Large intestine (tissue), 3 donors: ENCODE data around the gene GEMIN8. TPM values are rescaled to one million over a fixed set of nuclear protein-coding genes. Genes with fewer than 3 reads are reported as not detected.

Experiments used
- DNase-seq, 2 donors: peaks; one replicate each; pipeline versions ENCODE4 v3.0.0 to v3.0.0-alpha.2; 2013
- H3K27ac ChIP-seq: one replicate; pipeline ENCODE4 v1.5.1; 2013; ENCODE audit warnings: low read length
- H3K27me3 ChIP-seq: 2 replicates; pipeline ENCODE4 v1.6.1; 2013; ENCODE audit warnings: low read length; ENCODE audit not compliant: control insufficient read depth, insufficient read depth
- H3K36me3 ChIP-seq: 2 replicates; pipeline ENCODE4 v1.6.1; 2013; ENCODE audit warnings: low read length; ENCODE audit not compliant: control insufficient read depth, insufficient read depth
- H3K4me1 ChIP-seq: one replicate; pipeline ENCODE4 v1.6.1; 2013; ENCODE audit warnings: low read length; ENCODE audit not compliant: control insufficient read depth, insufficient read depth
- H3K4me3 ChIP-seq: one replicate; pipeline ENCODE4 v1.5.1; 2013; ENCODE audit warnings: low read length
- H3K9me3 ChIP-seq: one replicate; pipeline ENCODE4 v1.6.1; 2013; ENCODE audit warnings: mild to moderate bottlenecking, low read depth, low read length, moderate library complexity; ENCODE audit not compliant: control insufficient read depth
- WGBS: methylation state at CpG from one replicate; pipeline ENCODE4 v1.1.5; 2013; ENCODE audit warnings: low lambda C conversion rate; ENCODE audit not compliant: insufficient coverage; 5-methylcytosine and 5-hydroxymethylcytosine counted together
- polyA plus RNA-seq: library from polyadenylated mRNA; unstranded; fragments of 120-200 nt; gene quantifications from one replicate; pipeline ENCODE4 v1.2.1, GENCODE V29; 2013

The GEMIN8 gene
- polyA plus RNA-seq, 1 donor = 19.6 TPM

DNA sequence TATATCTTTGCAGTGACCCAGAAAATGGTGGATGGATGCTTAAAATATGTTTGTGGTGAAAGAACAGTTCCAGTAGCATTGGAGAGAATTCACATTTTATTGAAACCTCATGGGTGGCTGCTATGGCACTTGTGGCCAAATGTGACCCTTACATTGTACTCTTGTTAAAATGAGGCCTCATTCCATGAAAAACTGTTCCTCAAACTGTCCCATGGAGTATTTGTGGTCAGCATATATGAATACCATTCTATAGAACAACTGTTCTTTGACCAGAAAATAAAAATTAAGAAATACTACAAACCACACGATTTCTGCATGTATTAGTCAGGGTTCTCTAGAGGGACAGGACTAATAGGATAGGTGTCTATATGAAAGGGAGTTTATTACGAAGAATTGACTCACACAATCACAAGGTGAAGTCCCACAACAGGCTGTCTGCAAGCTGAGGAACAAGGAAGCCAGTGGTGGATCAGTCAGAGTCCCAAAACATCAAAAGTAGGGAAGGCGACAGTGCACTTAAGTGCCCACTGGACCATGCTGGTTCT, 35.1 kb downstream of the GEMIN8 start:
- Histone ChIP-seq H3K4me3 (no peak overlapping the region), H3K27me3 (no peaks in the 10 kb centered on the region), H3K9me3 (no peaks in the 10 kb centered on the region), H3K36me3 (no peaks in the 10 kb centered on the region), H3K27ac (no peak overlapping the region), H3K4me1 (no peaks in the 10 kb centered on the region)
- DNase-seq = no peak
- WGBS = no CpG with 5 or more reads among the region's 3 CpGs

DNA sequence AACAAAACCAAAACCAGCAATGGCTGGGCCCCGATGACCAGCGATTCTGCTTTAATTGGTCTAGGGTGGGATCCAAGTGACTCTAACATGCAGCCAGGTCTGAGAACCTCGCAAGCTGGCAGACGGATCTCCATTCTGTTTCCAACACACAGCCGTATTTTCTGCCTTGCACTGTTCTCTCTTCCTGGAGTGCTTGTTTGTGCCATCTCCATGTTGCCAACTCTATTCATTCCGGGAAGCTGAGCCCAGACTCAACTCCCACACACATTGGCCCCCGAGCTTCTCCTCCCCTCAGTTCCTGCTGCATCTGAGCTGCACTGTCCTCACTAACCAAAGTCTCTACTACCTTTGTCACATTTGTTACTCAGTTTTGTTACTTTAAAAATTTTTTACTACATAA, 35.6 kb downstream of the GEMIN8 start:
- H3K27me3 ChIP-seq = no peaks in the 10 kb centered on the region
- H3K9me3 ChIP-seq = no peaks in the 10 kb centered on the region
- H3K4me1 ChIP-seq = no peaks in the 10 kb centered on the region
- H3K4me3 ChIP-seq = no peak overlapping the region
- WGBS = 100% methylated on average over 1 of the region's 7 CpGs
- DNase-seq = no peak
- H3K27ac ChIP-seq = no peak overlapping the region
- H3K36me3 ChIP-seq = no peaks in the 10 kb centered on the region

DNA sequence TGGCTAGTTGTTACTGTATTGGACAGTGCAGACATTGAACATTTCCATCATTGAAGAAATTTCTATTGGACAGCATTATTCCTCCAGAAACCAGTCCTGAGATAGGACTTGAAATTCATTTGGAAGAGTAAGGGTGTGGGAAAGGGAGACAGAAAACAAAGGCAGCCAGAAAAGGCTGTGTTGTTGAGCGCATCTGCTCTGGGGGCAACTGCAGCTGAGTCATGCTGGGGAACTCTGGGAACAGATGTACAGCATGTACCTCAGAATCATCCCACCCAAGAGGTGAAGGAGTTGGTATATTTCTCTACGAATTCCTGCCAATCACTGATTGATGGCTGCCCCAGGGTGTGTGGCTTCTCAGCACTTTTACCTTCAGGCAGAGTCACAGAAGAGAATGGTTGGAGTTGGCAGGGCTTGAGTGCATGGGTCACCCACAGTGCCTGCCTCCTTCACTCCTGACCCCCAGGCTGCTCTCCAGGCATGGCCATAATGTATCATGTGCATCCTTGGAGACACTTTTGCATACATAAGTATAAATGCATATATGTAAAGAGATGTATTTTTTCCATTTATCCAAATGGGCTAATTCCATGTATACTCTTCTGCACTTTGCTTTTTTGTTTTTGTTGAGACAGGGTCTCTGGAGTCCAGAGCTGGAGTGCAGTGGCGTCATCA, 39.4 kb downstream of the GEMIN8 start:
- no peaks in the 10 kb centered on the region for H3K36me3 ChIP-seq
- H3K27me3 ChIP-seq = no peaks in the 10 kb centered on the region
- H3K9me3 ChIP-seq = no peaks in the 10 kb centered on the region
- no CpG with 5 or more reads among the region's 3 CpGs for WGBS
- no peaks in the 10 kb centered on the region for H3K4me1 ChIP-seq
- no peak for DNase-seq
- no peak overlapping the region for H3K27ac ChIP-seq
- H3K4me3 ChIP-seq = no peak overlapping the region

DNA sequence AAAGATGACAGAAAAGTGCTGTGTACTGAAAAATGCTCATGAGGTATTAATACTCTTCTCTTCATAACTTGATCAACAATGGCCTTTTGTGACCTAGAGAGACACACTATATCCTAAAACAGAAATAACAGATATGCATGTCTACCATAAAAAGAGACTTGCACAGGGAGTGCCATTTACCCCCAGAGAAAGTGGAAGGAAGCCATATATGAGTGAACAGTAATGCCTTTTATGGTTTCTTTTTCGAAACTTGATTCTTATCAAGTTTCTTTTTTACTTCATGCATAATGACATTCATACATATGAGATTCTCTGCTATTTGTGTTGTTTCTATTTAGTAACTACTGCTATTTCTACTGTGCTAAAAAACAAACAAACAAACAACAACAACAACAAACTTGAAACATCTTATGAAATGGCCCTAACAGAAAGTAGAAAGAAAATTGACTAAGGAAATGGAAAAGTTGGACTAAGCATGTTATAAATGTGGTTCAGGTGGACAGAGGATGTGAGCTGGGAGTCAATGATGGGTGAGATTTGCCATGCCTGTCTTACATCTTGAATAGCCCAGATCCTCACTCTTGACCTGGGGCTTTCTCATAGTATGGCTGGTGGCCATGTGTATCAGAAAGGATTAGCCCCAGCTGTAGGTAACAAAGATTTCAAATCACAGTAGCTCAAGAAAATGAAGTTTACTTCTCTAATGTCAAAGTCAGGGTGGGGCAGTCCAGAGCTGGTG, 43.8 kb downstream of the GEMIN8 start:
- Histone ChIP-seq H3K4me3 (no peak overlapping the region), H3K27me3 (no peaks in the 10 kb centered on the region), H3K27ac (no peak overlapping the region), H3K4me1 (no peaks in the 10 kb centered on the region), H3K36me3 (no peaks in the 10 kb centered on the region), H3K9me3 (no peaks in the 10 kb centered on the region)
- no peak for DNase-seq
- WGBS = 83% methylated on average over 1 of the region's 1 CpG

DNA sequence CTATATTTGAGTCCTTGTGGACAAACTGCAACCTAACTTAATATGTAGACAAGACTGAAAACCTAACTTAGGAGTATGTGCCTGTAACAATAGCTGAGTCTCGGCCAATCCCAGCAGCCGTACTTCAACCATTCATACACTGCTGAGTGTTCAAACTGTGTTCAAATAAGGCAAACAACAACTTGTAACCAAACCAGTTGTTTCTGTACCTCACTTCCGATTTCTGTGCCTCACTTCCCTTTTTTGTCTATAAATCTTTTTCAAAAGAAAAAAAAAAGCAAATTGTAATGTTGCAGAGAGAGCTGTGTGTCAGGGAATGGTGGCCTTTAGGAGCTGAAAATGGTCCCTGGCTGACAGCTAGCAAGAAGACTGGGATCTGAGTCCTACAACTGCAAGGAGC, 46.0 kb downstream of the GEMIN8 start:
- H3K27ac ChIP-seq = no peak overlapping the region
- H3K36me3 ChIP-seq = no peaks in the 10 kb centered on the region
- no peaks in the 10 kb centered on the region for H3K27me3 ChIP-seq
- H3K4me3 ChIP-seq = no peak overlapping the region
- DNase-seq = no peak
- H3K4me1 ChIP-seq = no peaks in the 10 kb centered on the region
- no peaks in the 10 kb centered on the region for H3K9me3 ChIP-seq
- WGBS = no CpG with 5 or more reads among the region's 3 CpGs

DNA sequence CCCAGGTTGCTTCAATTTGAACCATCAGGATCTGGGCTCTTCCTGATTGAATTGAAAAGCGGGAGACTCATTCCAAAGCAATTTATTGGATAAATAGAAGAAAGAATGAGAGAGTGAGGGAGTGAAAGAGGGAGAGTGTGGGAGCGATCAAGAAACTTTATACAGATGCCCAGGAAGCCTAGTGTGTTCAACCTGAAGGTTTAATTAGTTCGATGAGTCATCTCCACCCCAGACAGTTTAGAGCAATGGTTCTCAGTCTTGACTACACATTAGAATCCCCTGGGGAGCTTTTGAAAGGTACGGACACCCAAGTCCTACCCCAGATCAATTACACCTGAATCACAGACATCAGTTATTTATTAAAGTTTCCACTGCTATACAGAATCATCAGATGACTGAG, 61.5 kb downstream of the GEMIN8 start:
- Histone ChIP-seq H3K27me3 (no peaks in the 10 kb centered on the region), H3K4me3 (no peak overlapping the region), H3K4me1 (no peaks in the 10 kb centered on the region), H3K9me3 (no peaks in the 10 kb centered on the region), H3K27ac (no peak overlapping the region), H3K36me3 (no peaks in the 10 kb centered on the region)
- no CpG with 5 or more reads among the region's 4 CpGs for WGBS
- no peak for DNase-seq

DNA sequence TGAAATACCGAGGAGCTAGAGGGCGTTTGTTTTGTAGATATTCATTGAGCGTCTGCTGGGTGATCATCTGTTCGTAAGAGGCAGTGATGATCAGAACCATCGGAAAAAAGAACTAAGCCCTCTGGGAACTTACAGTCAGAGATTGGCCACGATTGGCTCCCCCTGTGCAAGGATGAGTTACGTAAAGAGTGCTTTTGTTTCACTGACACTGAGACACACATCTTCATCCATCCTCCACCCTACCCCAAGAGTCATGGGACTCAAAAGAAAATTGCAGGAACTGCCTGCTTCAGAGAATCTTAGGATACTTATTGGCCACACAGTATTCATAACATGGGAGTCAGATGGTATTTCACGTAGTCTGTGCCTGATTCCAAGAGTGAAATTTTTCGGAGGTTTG, 62.1 kb downstream of the GEMIN8 start:
- DNase-seq = no peak
- Histone ChIP-seq H3K4me3 (no peak overlapping the region), H3K9me3 (no peaks in the 10 kb centered on the region), H3K36me3 (no peaks in the 10 kb centered on the region), H3K27me3 (no peaks in the 10 kb centered on the region), H3K4me1 (no peaks in the 10 kb centered on the region), H3K27ac (no peak overlapping the region)
- no CpG with 5 or more reads among the region's 9 CpGs for WGBS

DNA sequence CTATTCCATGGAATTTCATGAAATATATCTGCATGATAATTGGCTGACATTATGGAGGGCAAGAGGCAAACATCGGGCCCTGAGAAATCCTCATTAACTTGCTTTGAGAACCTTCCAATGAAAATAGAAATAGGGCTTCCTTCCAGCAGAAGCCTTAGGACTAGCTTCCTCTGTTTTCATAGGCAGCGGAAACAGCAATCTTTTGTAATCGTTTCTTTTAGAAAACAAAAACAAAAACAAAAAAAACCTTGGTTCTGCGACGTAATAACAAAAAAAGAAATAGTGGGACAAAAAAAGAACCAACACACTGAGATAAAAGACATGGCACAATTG, 62.9 kb downstream of the GEMIN8 start:
- Histone ChIP-seq H3K4me1 (no peaks in the 10 kb centered on the region), H3K9me3 (no peaks in the 10 kb centered on the region), H3K27me3 (no peaks in the 10 kb centered on the region), H3K36me3 (no peaks in the 10 kb centered on the region), H3K27ac (no peak overlapping the region), H3K4me3 (no peak overlapping the region)
- whole genome bisulfite sequencing = 80% methylated on average over 1 of the region's 5 CpGs
- DNase-seq = no peak

DNA sequence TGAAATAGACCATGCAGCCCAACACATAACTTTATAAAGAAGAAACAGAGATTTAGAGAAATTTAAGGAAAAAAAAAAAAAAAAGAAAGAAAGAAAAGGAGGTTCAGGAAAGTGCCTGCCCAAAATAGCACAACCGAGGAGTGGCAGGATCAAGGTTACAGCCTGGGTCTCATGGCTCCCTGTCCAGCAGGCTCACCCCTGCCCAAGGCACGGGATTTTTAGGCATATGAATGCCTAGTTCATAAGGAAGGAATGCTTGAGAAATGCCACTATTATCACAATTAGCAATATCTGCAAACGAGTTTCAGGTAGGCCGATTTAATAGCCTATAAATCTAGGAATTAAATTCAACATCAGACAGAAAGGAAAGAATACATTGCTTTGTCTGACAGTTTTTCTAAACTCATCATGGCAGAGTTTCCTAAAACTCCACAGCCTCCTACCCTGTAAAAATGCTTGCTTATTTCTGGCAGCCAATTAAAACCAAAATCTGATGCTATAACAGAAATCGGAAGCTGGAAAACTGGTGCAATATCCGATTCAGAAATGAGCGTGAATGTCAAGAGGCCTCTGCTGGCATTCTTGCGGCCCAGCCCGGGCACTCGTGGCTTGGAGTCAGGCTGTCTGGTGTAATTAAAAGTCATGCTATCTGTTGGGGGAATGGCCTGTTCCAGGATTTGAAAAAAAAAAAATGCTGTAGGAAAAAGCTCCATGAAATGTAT, 63.5 kb downstream of the GEMIN8 start:
- Histone ChIP-seq H3K9me3 (no peaks in the 10 kb centered on the region), H3K36me3 (no peaks in the 10 kb centered on the region), H3K4me3 (no peak overlapping the region), H3K4me1 (no peaks in the 10 kb centered on the region), H3K27ac (no peak overlapping the region), H3K27me3 (no peaks in the 10 kb centered on the region)
- no peak for DNase-seq
- no CpG with 5 or more reads among the region's 10 CpGs for whole genome bisulfite sequencing

DNA sequence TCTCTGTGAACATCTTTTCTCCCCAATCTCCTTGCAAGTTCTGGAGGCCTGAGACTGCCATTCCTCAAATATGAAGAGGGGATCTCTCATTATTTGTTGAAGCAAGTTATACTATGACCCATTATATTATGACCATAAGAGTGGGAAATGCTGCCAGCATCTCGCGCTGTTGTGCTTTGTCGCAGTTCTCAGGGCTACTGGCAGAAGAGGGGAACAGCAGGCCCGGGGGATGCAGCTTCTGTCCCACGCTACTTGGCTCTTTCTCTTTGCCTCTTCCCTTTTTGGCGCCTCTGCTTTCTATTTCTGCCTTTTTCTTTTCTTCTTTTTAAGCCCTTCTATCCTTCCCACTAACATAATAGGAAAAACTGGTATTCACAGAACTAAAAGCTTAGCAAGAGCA, 64.2 kb downstream of the GEMIN8 start:
- DNase-seq = no peak
- no CpG with 5 or more reads among the region's 6 CpGs for WGBS
- no peaks in the 10 kb centered on the region for H3K4me1 ChIP-seq
- no peaks in the 10 kb centered on the region for H3K9me3 ChIP-seq
- no peaks in the 10 kb centered on the region for H3K36me3 ChIP-seq
- no peaks in the 10 kb centered on the region for H3K27me3 ChIP-seq
- H3K4me3 ChIP-seq = no peak overlapping the region
- no peak overlapping the region for H3K27ac ChIP-seq
